B cell (primary cell): ENCODE measurements around the gene MVB12B. TPM values are rescaled to one million over a fixed set of nuclear protein-coding genes. Genes with fewer than 3 reads are reported as not detected.

ENCODE experiments used
- ATAC-seq: fragments of 200-7000 bp; cut with Tn5 transposase; one replicate; pipeline ENCODE4 v1.10.0; 2021; ENCODE audit warnings: low read depth, mild to moderate bottlenecking, moderate number of reproducible peaks, moderate library complexity
- CTCF ChIA-PET: fragments of 350-600 bp; sonication (Branson Sonifier 250); formaldehyde crosslinking; loops from one replicate; lab custom pipeline; 2021; ENCODE audit warnings: antibody characterized with exemption, inconsistent platforms; lab: Charles Lee
- POLR2A ChIA-PET: fragments of 350-600 bp; sonication (Branson Sonifier 250); formaldehyde crosslinking; loops from one replicate; lab custom pipeline; 2021; ENCODE audit warnings: antibody characterized with exemption; lab: Charles Lee
- DNase-seq: peaks from one replicate; pipeline ENCODE4 v3.0.0; 2013
- H2AFZ ChIP-seq: 2 replicates; pipeline ENCODE4 v1.6.1; 2012; ENCODE audit warnings: mild to moderate bottlenecking, low read depth, low read length; ENCODE audit not compliant: insufficient read depth, poor library complexity, severe bottlenecking
- H3K27ac ChIP-seq, 2 donors: 1 replicate in 1 of 2; 2 replicates in 1 of 2; pipeline ENCODE4 v1.5.1; 2012 to 2013; ENCODE audit warnings: low read length in 2 of 2, mild to moderate bottlenecking in 2 of 2, moderate library complexity in 1 of 2
- H3K27me3 ChIP-seq, 4 experiments: fragments of 200-600 bp in 1 of 4; sonication (generic) in 1 of 4; replicated peaks in 1 of 4; 1 replicate in 2 of 4; 2 replicates in 2 of 4; pipeline versions ENCODE4 v1.6.1 to v1.7.0; 2013 to 2016; ENCODE audit warnings: low read length in 3 of 4, mild to moderate bottlenecking in 2 of 4, mixed read lengths in 1 of 4, moderate library complexity in 1 of 4; ENCODE audit not compliant: insufficient read depth in 4 of 4, control insufficient read depth in 3 of 4; ENCODE audit errors: control extremely low read depth in 1 of 4
- H3K36me3 ChIP-seq, 2 experiments: replicated peaks in 1 of 2; 1 replicate in 1 of 2; 2 replicates in 1 of 2; pipeline versions ENCODE4 v1.6.1 to v1.7.1; 2013; ENCODE audit warnings: low read length in 1 of 2; ENCODE audit not compliant: insufficient read depth in 2 of 2, control insufficient read depth in 1 of 2; ENCODE audit errors: control extremely low read depth in 1 of 2, extremely low read depth in 1 of 2
- H3K4me1 ChIP-seq, 2 donors: fragments of 200-600 bp in 1 of 2; sonication (generic) in 1 of 2; 1 replicate in 1 of 2; 2 replicates in 1 of 2; pipeline versions ENCODE4 v1.5.1 to v1.6.1; 2013 to 2017; ENCODE audit warnings: low read length in 2 of 2; ENCODE audit not compliant: control insufficient read depth in 2 of 2, insufficient read depth in 2 of 2
- H3K4me2 ChIP-seq: replicated peaks from 2 replicates; pipeline ENCODE3; 2012; ENCODE audit warnings: mild to moderate bottlenecking, low read depth, low read length; ENCODE audit not compliant: poor library complexity, severe bottlenecking
- H3K4me3 ChIP-seq, 5 experiments: fragments of 200-600 bp in 1 of 5; sonication (generic) in 1 of 5; 1 replicate in 3 of 5; 2 replicates in 2 of 5; pipeline versions ENCODE4 v1.5.1 to v1.7.0; 2011 to 2016; ENCODE audit warnings: low read length in 4 of 5, mild to moderate bottlenecking in 4 of 5, low read depth in 2 of 5, control low read depth in 1 of 5, moderate library complexity in 1 of 5; ENCODE audit not compliant: insufficient read depth in 1 of 5; ENCODE audit errors: control extremely low read depth in 1 of 5, extremely low read depth in 1 of 5
- H3K79me2 ChIP-seq: fragments of 200-600 bp; sonication (generic); one replicate; pipeline ENCODE4 v1.6.0; 2016; ENCODE audit warnings: low read length; ENCODE audit not compliant: control insufficient read depth, insufficient read depth
- H3K9ac ChIP-seq: fragments of 200-600 bp; sonication (generic); 2 replicates; pipeline ENCODE4 v1.6.1; 2017; ENCODE audit warnings: mild to moderate bottlenecking, low read length, moderate library complexity
- H3K9me3 ChIP-seq, 3 donors: one replicate each; pipeline versions ENCODE4 v1.6.1 to v1.7.1; 2013; ENCODE audit warnings: low read length in 2 of 3; ENCODE audit not compliant: control insufficient read depth in 2 of 3, insufficient read depth in 1 of 3; ENCODE audit errors: control extremely low read depth in 1 of 3
- H4K20me1 ChIP-seq: 2 replicates; pipeline ENCODE4 v1.6.0; 2012; ENCODE audit warnings: mild to moderate bottlenecking, low read length; ENCODE audit not compliant: insufficient read depth, control insufficient read depth, poor library complexity, severe bottlenecking
- H3K27ac Mint-ChIP-seq: one replicate; pipeline ENCODE4 v1.8.0; 2021; ENCODE audit warnings: mixed read lengths
- H3K27me3 Mint-ChIP-seq: one replicate; pipeline ENCODE4 v1.8.0; 2021; ENCODE audit warnings: mixed read lengths
- H3K4me1 Mint-ChIP-seq: one replicate; pipeline ENCODE4 v1.8.0; 2021; ENCODE audit warnings: mixed read lengths
- H3K4me3 Mint-ChIP-seq: one replicate; pipeline ENCODE4 v1.8.0; 2021; ENCODE audit warnings: mixed read lengths
- H3K9me3 Mint-ChIP-seq: one replicate; pipeline ENCODE4 v1.8.0; 2022; ENCODE audit warnings: mixed read lengths; ENCODE audit not compliant: insufficient read depth
- CTCF ChIP-seq: fragments of 200-600 bp; IDR thresholded peaks from one replicate; pipeline ENCODE4 v1.8.0; 2022; ENCODE audit warnings: antibody characterized with exemption, mild to moderate bottlenecking
- EZH2 ChIP-seq: IDR thresholded peaks from 2 replicates; pipeline ENCODE4 v1.6.1; 2012; ENCODE audit warnings: borderline replicate concordance, low read depth, mild to moderate bottlenecking, moderate library complexity, low read length; ENCODE audit not compliant: insufficient read depth, poor library complexity, severe bottlenecking
- WGBS: methylation state at CpG from one replicate; pipeline ENCODE4 v1.1.5; 2013; ENCODE audit warnings: missing lambda C conversion rate; ENCODE audit not compliant: insufficient coverage; 5-methylcytosine and 5-hydroxymethylcytosine counted together
- intact Hi-C: fragments of 100-400 bp; cut with micrococcal nuclease; formaldehyde crosslinking; loops from one replicate; pipeline ENCODE4 v1.10.0; 2022
- polyA plus RNA-seq: library from polyadenylated mRNA; depleted of rRNA; stranded (reverse); fragments of >200 nt; gene quantifications from 2 replicates; pipeline ENCODE4 v1.2.3, GENCODE V29; 2012
- total RNA-seq, 2 donors: library from RNA; stranded (reverse); fragments of 120-200 nt in 1 of 2; gene quantifications; 1 replicate in 1 of 2; 2 replicates in 1 of 2; pipeline versions ENCODE4 v1.2.3 to v1.2.4, GENCODE V29; 2013 to 2022

The MVB12B gene
- total and polyA plus RNA-seq, 2 donors (not counting 1 experiment from before 2014, with no cell fraction given) = 1.2 to 9.8 TPM

- DNase-seq (no peak), ATAC-seq (no peak)
- no peak overlapping the region for H3K27ac Mint-ChIP-seq
- Histone ChIP-seq H3K36me3 (no peaks in the 10 kb centered on the region), H3K27ac (no peak overlapping the region), H3K9ac (no peak overlapping the region), H3K4me1 (peaks cover 14 to 21% of the 10 kb centered on the region in 2 donors), H3K9me3 (peaks cover 0 to 3% (median 0%) of the 10 kb centered on the region in 3 donors), H3K27me3 (peaks cover 0 to 35% (median 11%) of the 10 kb centered on the region in 4 experiments), H3K4me3 (no peak overlapping the region), H2AFZ (no peak overlapping the region), H3K4me2 (no peak overlapping the region), H3K79me2 (no peaks in the 10 kb centered on the region), H4K20me1 (peaks cover 10% of the 10 kb centered on the region)
- POLR2A ChIA-PET = interaction anchor here (0.5 kb wide), 1 partner anchor 176 kb away, joined by 4 read pairs; no protein-coding TSS in a partner anchor
- CTCF ChIA-PET = interaction anchor here (0.8 to 14.6 kb wide), 7 partner anchors 42 to 176 kb away, joined by 3 to 420 read pairs (median 8); no protein-coding TSS in a partner anchor
- intact Hi-C loops = loop anchor here (10.0 kb wide), 1 partner anchor 942 kb away; no protein-coding TSS in a partner anchor
- peaks cover 11% of the 10 kb centered on the region for H3K27me3 Mint-ChIP-seq
- H3K4me3 Mint-ChIP-seq = no peak overlapping the region
- peaks cover 12% of the 10 kb centered on the region for H3K4me1 Mint-ChIP-seq
- no peak for TF ChIP-seq EZH2
- TF ChIP-seq CTCF = no peak
- H3K9me3 Mint-ChIP-seq = no peaks in the 10 kb centered on the region
- WGBS = 79% methylated on average over 15 of the region's 15 CpGs
Measured at GRCh38 chr9:126496781-126497659, 170.4 kb downstream of the MVB12B start.
